Fibroblast of mammary gland (primary cell): ENCODE results near the gene SERPINA3.
A peak's percentile ranks its signal among the peaks of the same experiment; 100 is the strongest.
"Not testable (repeated sequence)": the region's sequence is repeated elsewhere in the genome, so short reads cannot be mapped to it uniquely, and the experiment has no call there.

Experiments
- DNase-seq: peaks from one replicate; pipeline ENCODE4 v3.0.0-alpha.2; 2010; ENCODE audit warnings: low read depth
- H3K4me3 ChIP-seq: 2 replicates; pipeline ENCODE4 v1.5.1; 2011; ENCODE audit warnings: low read depth, mild to moderate bottlenecking, low read length, moderate library complexity; ENCODE audit not compliant: control insufficient read depth
- CTCF ChIP-seq: conservative IDR thresholded peaks from 2 replicates; pipeline ENCODE4 v1.5.1; 2011; ENCODE audit warnings: low read depth, low read length, inconsistent platforms; ENCODE audit not compliant: control insufficient read depth, insufficient read depth

Gene SERPINA3

GRCh38 chr14:94631050-94631449 is 18.9 kb downstream of the SERPINA3 start:
- no peak overlapping the region for H3K4me3 ChIP-seq
- no peak for DNase-seq
- no peak for TF ChIP-seq CTCF

- TF ChIP-seq CTCF, result no peak
- H3K4me3 ChIP-seq, result no peak overlapping the region
- no peak for DNase-seq
Observed at GRCh38 chr14:94631536-94632304, 19.5 kb downstream of the SERPINA3 start.

- no peak for DNase-seq
- H3K4me3 ChIP-seq, result no peak overlapping the region
- no peak for TF ChIP-seq CTCF
Observed at GRCh38 chr14:94632305-94632590, 20.1 kb downstream of the SERPINA3 start.

- no peak overlapping the region for H3K4me3 ChIP-seq
- no peak for TF ChIP-seq CTCF
- no peak for DNase-seq
Observed at GRCh38 chr14:94633121-94633520, 20.9 kb downstream of the SERPINA3 start.

GRCh38 chr14:94635154-94635553 is 23.0 kb downstream of the SERPINA3 start:
- no peak for TF ChIP-seq CTCF
- DNase-seq, result no peak

GRCh38 chr14:94636744-94637412 is 24.7 kb downstream of the SERPINA3 start:
- peak; percentile 36 for TF ChIP-seq CTCF
- DNase-seq, result peak; percentile 35
- H3K4me3 ChIP-seq, result no peak overlapping the region

More at GRCh38 chr14:94635154-94635553, 23.0 kb downstream of the SERPINA3 start:
- H3K4me3 ChIP-seq, result no peak overlapping the region

GRCh38 chr14:94637814-94638213 is 25.6 kb downstream of the SERPINA3 start:
- not testable (repeated sequence) for DNase-seq, H3K4me3 ChIP-seq
